Panc1 (cell line): ENCODE measurements around the gene POLR1G.

Source experiments
- POLR2AphosphoS5 ChIP-seq: IDR thresholded peaks from 2 replicates; pipeline ENCODE4 v1.6.1; 2012; ENCODE audit warnings: mild to moderate bottlenecking, low read depth, low read length, moderate library complexity
- SIN3A ChIP-seq: IDR thresholded peaks from 2 replicates; pipeline ENCODE4 v1.6.1; 2012; ENCODE audit warnings: low read depth, mild to moderate bottlenecking, low read length, moderate library complexity, borderline replicate concordance; ENCODE audit not compliant: insufficient read depth
- TF ChIP-seq, protein P1 (sequence below), 2 experiments: IDR thresholded peaks; 2 replicates each; pipeline ENCODE4 v1.6.1; 2011 to 2012; ENCODE audit warnings: low read depth in 2 of 2, control low read depth in 1 of 2, low read length in 1 of 2, mild to moderate bottlenecking in 1 of 2, moderate library complexity in 1 of 2; ENCODE audit not compliant: insufficient read depth in 1 of 2
- TF ChIP-seq, protein P2 (sequence below): fragments of 450-650 bp; IDR thresholded peaks from 2 replicates; pipeline ENCODE4 v1.5.1; 2017; ENCODE audit warnings: mild to moderate bottlenecking

DNA sequence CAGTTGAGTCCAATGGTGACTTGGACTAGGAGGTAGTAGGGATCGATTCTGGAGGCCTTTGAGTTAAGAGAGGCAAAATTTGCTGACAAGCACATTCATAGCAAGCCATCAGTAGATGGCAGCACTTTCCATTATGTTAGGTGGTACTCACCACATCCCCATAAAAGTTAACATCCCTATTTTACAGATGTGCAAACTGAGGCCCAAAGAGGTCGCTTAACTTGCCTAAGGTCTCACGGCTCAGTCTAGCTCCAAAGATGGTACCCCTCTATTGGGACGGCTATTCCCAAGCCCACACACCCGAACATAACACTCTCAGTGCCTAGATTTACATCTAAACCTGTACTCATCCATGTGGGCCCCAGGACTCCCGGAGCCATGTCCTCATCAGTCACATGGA is 39.9 kb downstream of the POLR1G start:
- TF ChIP-seq, protein P1, sequence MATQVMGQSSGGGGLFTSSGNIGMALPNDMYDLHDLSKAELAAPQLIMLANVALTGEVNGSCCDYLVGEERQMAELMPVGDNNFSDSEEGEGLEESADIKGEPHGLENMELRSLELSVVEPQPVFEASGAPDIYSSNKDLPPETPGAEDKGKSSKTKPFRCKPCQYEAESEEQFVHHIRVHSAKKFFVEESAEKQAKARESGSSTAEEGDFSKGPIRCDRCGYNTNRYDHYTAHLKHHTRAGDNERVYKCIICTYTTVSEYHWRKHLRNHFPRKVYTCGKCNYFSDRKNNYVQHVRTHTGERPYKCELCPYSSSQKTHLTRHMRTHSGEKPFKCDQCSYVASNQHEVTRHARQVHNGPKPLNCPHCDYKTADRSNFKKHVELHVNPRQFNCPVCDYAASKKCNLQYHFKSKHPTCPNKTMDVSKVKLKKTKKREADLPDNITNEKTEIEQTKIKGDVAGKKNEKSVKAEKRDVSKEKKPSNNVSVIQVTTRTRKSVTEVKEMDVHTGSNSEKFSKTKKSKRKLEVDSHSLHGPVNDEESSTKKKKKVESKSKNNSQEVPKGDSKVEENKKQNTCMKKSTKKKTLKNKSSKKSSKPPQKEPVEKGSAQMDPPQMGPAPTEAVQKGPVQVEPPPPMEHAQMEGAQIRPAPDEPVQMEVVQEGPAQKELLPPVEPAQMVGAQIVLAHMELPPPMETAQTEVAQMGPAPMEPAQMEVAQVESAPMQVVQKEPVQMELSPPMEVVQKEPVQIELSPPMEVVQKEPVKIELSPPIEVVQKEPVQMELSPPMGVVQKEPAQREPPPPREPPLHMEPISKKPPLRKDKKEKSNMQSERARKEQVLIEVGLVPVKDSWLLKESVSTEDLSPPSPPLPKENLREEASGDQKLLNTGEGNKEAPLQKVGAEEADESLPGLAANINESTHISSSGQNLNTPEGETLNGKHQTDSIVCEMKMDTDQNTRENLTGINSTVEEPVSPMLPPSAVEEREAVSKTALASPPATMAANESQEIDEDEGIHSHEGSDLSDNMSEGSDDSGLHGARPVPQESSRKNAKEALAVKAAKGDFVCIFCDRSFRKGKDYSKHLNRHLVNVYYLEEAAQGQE (IDR thresholded peaks at IDR 0.05; ENCODE audit: insufficient read depth in 1 of 2, low read depth in 2 of 2, low read length in 1 of 2): no peak
- TF ChIP-seq, protein P2, sequence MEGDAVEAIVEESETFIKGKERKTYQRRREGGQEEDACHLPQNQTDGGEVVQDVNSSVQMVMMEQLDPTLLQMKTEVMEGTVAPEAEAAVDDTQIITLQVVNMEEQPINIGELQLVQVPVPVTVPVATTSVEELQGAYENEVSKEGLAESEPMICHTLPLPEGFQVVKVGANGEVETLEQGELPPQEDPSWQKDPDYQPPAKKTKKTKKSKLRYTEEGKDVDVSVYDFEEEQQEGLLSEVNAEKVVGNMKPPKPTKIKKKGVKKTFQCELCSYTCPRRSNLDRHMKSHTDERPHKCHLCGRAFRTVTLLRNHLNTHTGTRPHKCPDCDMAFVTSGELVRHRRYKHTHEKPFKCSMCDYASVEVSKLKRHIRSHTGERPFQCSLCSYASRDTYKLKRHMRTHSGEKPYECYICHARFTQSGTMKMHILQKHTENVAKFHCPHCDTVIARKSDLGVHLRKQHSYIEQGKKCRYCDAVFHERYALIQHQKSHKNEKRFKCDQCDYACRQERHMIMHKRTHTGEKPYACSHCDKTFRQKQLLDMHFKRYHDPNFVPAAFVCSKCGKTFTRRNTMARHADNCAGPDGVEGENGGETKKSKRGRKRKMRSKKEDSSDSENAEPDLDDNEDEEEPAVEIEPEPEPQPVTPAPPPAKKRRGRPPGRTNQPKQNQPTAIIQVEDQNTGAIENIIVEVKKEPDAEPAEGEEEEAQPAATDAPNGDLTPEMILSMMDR: peak; percentile 71
- TF ChIP-seq POLR2AphosphoS5 (no peak), SIN3A (no peak)
